ENCODE measurements around the gene MED15. TPM values are rescaled to one million over a fixed set of nuclear protein-coding genes. Genes with fewer than 3 reads are reported as not detected.

MED15 gene
- total and polyA plus RNA-seq, 10 of the 15 experiments (the other 5 are each of a cell fraction or from before 2014, with no cell fraction given), result 1.4 to 75.2 (median 26.9) TPM

GRCh38 chr22:20563466-20563906 is 56.1 kb downstream of the MED15 start (continued):
- TF ChIP-seq RELB (IDR thresholded peaks at IDR 0.05; ENCODE audit: low read depth) (no peak), BMI1 (IDR thresholded peaks at IDR 0.05; ENCODE audit: borderline replicate concordance) (no peak), BRCA1 (IDR thresholded peaks at IDR 0.05; ENCODE audit: low read depth, low read length) (no peak)

- TF ChIP-seq TARDBP (IDR thresholded peaks at IDR 0.05; ENCODE audit: borderline replicate concordance), result no peak
- no peak for TF ChIP-seq TBL1XR1 (IDR thresholded peaks at IDR 0.05; ENCODE audit: low read depth, low read length)
- TF ChIP-seq CREB1 (IDR thresholded peaks at IDR 0.05; ENCODE audit: low read depth), result no peak
- TF ChIP-seq BACH1 (IDR thresholded peaks at IDR 0.05; ENCODE audit: borderline replicate concordance), result no peak
- no peak for TF ChIP-seq ZNF24 (IDR thresholded peaks at IDR 0.05)
- no peak for TF ChIP-seq FOXM1 (IDR thresholded peaks at IDR 0.05; ENCODE audit: low read depth, low read length)
- TF ChIP-seq CBX5 (IDR thresholded peaks at IDR 0.05; ENCODE audit: low read depth), result no peak
- no peak for TF ChIP-seq PAX8 (IDR thresholded peaks at IDR 0.05)
- no peak for TF ChIP-seq SUPT20H (IDR thresholded peaks at IDR 0.05; ENCODE audit: borderline replicate concordance, control insufficient read depth, low read depth, low read length)
- H3K9ac ChIP-seq (ENCODE audit: control insufficient read depth, insufficient read depth, low read length), result no peak overlapping the region
- H3K79me2 ChIP-seq (ENCODE audit: control insufficient read depth, insufficient read depth, low read length), result no peaks in the 10 kb centered on the region
- no TSS peak for BruUV-seq (replicated peaks)
- 74% methylated on average over 13 of the region's 13 CpGs for WGBS (ENCODE audit: insufficient coverage, insufficient replicate concordance, low lambda C conversion rate, missing lambda C conversion rate)
- FAIRE-seq, result no peak
- H3K36me3 ChIP-seq (ENCODE audit: control insufficient read depth in 2 of 2, insufficient read depth in 2 of 2, low read length in 1 of 2), result peaks cover 33 to 39% of the 10 kb centered on the region in 2 experiments
- ChIA-PET CTCF (interaction anchor here (0.6 to 4.2 kb wide), 25 partner anchors 8 to 228 kb away, joined by 3 to 29 read pairs (median 4); no protein-coding TSS in a partner anchor), POLR2A (interaction anchor here (1.0 kb wide), 1 partner anchor 26 kb away, joined by 3 read pairs; no protein-coding TSS in a partner anchor), RAD21 (ENCODE audit: unreplicated experiment) (no interaction called here), SMC1A (ENCODE audit: uncharacterized antibody, unreplicated experiment) (interaction anchor here (0.8 to 1.4 kb wide), 3 partner anchors 9 to 136 kb away, joined by 3 to 4 read pairs (median 3); no protein-coding TSS in a partner anchor)
- in situ Hi-C loops (cut with MboI), result no loop called here
- no peak overlapping the region for H3K4me2 ChIP-seq (ENCODE audit: control insufficient read depth, insufficient read depth)
- no peak overlapping the region for H2AFZ ChIP-seq (ENCODE audit: control insufficient read depth, low read depth, low read length)
- no peak overlapping the region for H3K27ac ChIP-seq (ENCODE audit: control insufficient read depth, insufficient read depth)
- intact Hi-C loops (cut with micrococcal nuclease; ENCODE audit: unreplicated experiment), result loop anchor here (1.0 to 10.0 kb wide), 2 partner anchors 133 to 149 kb away; no protein-coding TSS in a partner anchor
- no peaks in the 10 kb centered on the region; the same call in 2 of the 3 replicates for H3K9me3 ChIP-seq (replicated peaks; ENCODE audit: control insufficient read depth, insufficient read depth, low read length)
- no peak overlapping the region for H3K4me3 ChIP-seq
- no peaks in the 10 kb centered on the region for H4K20me1 ChIP-seq (ENCODE audit: control insufficient read depth, insufficient read depth)
- no peak for DNase-seq (ENCODE audit: low read depth, low spot score)
- peaks cover 7% of the 10 kb centered on the region for H3K4me1 ChIP-seq (ENCODE audit: control insufficient read depth, insufficient read depth, low read length)
- no peaks in the 10 kb centered on the region for H3K27me3 ChIP-seq (replicated peaks in 1 of 2; ENCODE audit: control insufficient read depth in 2 of 2, insufficient read depth in 2 of 2, low read length in 1 of 2)
- ATAC-seq, result no peak
Observed at GRCh38 chr22:20563941-20564371, 56.5 kb downstream of the MED15 start.

Data from GM12878 (cell line).